Peyer's patch (tissue), 4 donors: ENCODE results near the gene RANBP10.

Experiments
- POLR2A ChIP-seq, 2 donors: fragments of 450-650 bp; IDR thresholded peaks; one replicate each; pipeline ENCODE4 v1.5.1; 2017; ENCODE audit warnings: antibody characterized with exemption in 2 of 2, mild to moderate bottlenecking in 2 of 2, moderate library complexity in 2 of 2
- TF ChIP-seq, protein P1 (sequence below), 6 experiments: fragments of 450-650 bp in 4 of 6; fragments of 200-600 bp in 2 of 6; sonication (generic) in 1 of 6; IDR thresholded peaks; one replicate each; pipeline ENCODE4 v1.5.1; 2017 to 2019; ENCODE audit warnings: antibody characterized with exemption in 6 of 6, mild to moderate bottlenecking in 3 of 6, moderate library complexity in 1 of 6

GRCh38 chr16:67727521-67728485 is 78.6 kb downstream of the RANBP10 start:
- TF ChIP-seq, protein P1, sequence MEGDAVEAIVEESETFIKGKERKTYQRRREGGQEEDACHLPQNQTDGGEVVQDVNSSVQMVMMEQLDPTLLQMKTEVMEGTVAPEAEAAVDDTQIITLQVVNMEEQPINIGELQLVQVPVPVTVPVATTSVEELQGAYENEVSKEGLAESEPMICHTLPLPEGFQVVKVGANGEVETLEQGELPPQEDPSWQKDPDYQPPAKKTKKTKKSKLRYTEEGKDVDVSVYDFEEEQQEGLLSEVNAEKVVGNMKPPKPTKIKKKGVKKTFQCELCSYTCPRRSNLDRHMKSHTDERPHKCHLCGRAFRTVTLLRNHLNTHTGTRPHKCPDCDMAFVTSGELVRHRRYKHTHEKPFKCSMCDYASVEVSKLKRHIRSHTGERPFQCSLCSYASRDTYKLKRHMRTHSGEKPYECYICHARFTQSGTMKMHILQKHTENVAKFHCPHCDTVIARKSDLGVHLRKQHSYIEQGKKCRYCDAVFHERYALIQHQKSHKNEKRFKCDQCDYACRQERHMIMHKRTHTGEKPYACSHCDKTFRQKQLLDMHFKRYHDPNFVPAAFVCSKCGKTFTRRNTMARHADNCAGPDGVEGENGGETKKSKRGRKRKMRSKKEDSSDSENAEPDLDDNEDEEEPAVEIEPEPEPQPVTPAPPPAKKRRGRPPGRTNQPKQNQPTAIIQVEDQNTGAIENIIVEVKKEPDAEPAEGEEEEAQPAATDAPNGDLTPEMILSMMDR (IDR thresholded peaks at IDR 0.05): no peak
- TF ChIP-seq POLR2A (IDR thresholded peaks at IDR 0.05): no peak
